ENCODE results near the gene NUDT3. TPM values are rescaled to one million over a fixed set of nuclear protein-coding genes. Genes with fewer than 3 reads are reported as not detected.

The NUDT3 gene
- total and polyA plus RNA-seq, 2 experiments from 2014 or later: 12.1 to 31.1 TPM

GRCh38 chr6:34315780-34316179 is 76.7 kb downstream of the NUDT3 start:
- peaks cover 9% of the 10 kb centered on the region for H4K20me1 ChIP-seq (replicated peaks; ENCODE audit: insufficient read depth)
- no peak overlapping the region for H3K4me3 ChIP-seq
- no peaks in the 10 kb centered on the region for H3K9me2 ChIP-seq (ENCODE audit: insufficient read depth)
- no peak overlapping the region for H3K4me3 Mint-ChIP-seq
- H3K36me3 Mint-ChIP-seq (ENCODE audit: low read depth): no peaks in the 10 kb centered on the region
- no peaks in the 10 kb centered on the region; the same call in 1 of the 2 replicates for H3F3A ChIP-seq (replicated peaks; ENCODE audit: low read depth)
- peaks cover 29% of the 10 kb centered on the region for H3K4me1 Mint-ChIP-seq
- H3K27me3 Mint-ChIP-seq (ENCODE audit: insufficient read depth, low read depth, poor library complexity): peaks cover 7% of the 10 kb centered on the region
- no peak overlapping the region for H3K4me2 ChIP-seq
- H3K4me1 ChIP-seq (ENCODE audit: insufficient read depth): peaks cover 27% of the 10 kb centered on the region
- no peak overlapping the region for H3K27ac ChIP-seq (ENCODE audit: low read depth)
- ATAC-seq (no peak), DNase-seq (ENCODE audit: low spot score) (no peak)
- no peaks in the 10 kb centered on the region for H3K9me3 Mint-ChIP-seq
- H3K27ac Mint-ChIP-seq: no peak overlapping the region
- H3K79me2 ChIP-seq (replicated peaks; ENCODE audit: insufficient read depth): peaks cover 51% of the 10 kb centered on the region
- H3K36me3 ChIP-seq (ENCODE audit: insufficient read depth): no peaks in the 10 kb centered on the region
- TF ChIP-seq POLR2AphosphoS5 (IDR thresholded peaks at IDR 0.05; ENCODE audit: low read depth) (no peak), EZH2phosphoT487 (IDR thresholded peaks at IDR 0.05; ENCODE audit: unreplicated experiment) (no peak), CTCF (conservative IDR thresholded peaks at IDR 0.05; ENCODE audit: low read depth in 2 of 2) (no peak), ZNF331 (CRISPR knock-in tag; IDR thresholded peaks at IDR 0.05; ENCODE audit: low read depth) (no peak), STAT1 (IDR thresholded peaks at IDR 0.05; ENCODE audit: unreplicated experiment) (no peak), NANOG (IDR thresholded peaks at IDR 0.05; ENCODE audit: borderline replicate concordance) (no peak), CREB1 (CRISPR knock-in tag; IDR thresholded peaks at IDR 0.05; ENCODE audit: low read depth) (no peak), EZH2 (IDR thresholded peaks at IDR 0.05; ENCODE audit: low read depth, unreplicated experiment) (no peak), ETS1 (IDR thresholded peaks at IDR 0.05) (no peak), JUNB (IDR thresholded peaks at IDR 0.05; ENCODE audit: unreplicated experiment) (no peak), ZNF114 (CRISPR knock-in tag; IDR thresholded peaks at IDR 0.05) (no peak)
- TF ChIP-seq, protein P1, sequence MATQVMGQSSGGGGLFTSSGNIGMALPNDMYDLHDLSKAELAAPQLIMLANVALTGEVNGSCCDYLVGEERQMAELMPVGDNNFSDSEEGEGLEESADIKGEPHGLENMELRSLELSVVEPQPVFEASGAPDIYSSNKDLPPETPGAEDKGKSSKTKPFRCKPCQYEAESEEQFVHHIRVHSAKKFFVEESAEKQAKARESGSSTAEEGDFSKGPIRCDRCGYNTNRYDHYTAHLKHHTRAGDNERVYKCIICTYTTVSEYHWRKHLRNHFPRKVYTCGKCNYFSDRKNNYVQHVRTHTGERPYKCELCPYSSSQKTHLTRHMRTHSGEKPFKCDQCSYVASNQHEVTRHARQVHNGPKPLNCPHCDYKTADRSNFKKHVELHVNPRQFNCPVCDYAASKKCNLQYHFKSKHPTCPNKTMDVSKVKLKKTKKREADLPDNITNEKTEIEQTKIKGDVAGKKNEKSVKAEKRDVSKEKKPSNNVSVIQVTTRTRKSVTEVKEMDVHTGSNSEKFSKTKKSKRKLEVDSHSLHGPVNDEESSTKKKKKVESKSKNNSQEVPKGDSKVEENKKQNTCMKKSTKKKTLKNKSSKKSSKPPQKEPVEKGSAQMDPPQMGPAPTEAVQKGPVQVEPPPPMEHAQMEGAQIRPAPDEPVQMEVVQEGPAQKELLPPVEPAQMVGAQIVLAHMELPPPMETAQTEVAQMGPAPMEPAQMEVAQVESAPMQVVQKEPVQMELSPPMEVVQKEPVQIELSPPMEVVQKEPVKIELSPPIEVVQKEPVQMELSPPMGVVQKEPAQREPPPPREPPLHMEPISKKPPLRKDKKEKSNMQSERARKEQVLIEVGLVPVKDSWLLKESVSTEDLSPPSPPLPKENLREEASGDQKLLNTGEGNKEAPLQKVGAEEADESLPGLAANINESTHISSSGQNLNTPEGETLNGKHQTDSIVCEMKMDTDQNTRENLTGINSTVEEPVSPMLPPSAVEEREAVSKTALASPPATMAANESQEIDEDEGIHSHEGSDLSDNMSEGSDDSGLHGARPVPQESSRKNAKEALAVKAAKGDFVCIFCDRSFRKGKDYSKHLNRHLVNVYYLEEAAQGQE (IDR thresholded peaks at IDR 0.05; ENCODE audit: unreplicated experiment): no peak
- TF ChIP-seq, protein P2, sequence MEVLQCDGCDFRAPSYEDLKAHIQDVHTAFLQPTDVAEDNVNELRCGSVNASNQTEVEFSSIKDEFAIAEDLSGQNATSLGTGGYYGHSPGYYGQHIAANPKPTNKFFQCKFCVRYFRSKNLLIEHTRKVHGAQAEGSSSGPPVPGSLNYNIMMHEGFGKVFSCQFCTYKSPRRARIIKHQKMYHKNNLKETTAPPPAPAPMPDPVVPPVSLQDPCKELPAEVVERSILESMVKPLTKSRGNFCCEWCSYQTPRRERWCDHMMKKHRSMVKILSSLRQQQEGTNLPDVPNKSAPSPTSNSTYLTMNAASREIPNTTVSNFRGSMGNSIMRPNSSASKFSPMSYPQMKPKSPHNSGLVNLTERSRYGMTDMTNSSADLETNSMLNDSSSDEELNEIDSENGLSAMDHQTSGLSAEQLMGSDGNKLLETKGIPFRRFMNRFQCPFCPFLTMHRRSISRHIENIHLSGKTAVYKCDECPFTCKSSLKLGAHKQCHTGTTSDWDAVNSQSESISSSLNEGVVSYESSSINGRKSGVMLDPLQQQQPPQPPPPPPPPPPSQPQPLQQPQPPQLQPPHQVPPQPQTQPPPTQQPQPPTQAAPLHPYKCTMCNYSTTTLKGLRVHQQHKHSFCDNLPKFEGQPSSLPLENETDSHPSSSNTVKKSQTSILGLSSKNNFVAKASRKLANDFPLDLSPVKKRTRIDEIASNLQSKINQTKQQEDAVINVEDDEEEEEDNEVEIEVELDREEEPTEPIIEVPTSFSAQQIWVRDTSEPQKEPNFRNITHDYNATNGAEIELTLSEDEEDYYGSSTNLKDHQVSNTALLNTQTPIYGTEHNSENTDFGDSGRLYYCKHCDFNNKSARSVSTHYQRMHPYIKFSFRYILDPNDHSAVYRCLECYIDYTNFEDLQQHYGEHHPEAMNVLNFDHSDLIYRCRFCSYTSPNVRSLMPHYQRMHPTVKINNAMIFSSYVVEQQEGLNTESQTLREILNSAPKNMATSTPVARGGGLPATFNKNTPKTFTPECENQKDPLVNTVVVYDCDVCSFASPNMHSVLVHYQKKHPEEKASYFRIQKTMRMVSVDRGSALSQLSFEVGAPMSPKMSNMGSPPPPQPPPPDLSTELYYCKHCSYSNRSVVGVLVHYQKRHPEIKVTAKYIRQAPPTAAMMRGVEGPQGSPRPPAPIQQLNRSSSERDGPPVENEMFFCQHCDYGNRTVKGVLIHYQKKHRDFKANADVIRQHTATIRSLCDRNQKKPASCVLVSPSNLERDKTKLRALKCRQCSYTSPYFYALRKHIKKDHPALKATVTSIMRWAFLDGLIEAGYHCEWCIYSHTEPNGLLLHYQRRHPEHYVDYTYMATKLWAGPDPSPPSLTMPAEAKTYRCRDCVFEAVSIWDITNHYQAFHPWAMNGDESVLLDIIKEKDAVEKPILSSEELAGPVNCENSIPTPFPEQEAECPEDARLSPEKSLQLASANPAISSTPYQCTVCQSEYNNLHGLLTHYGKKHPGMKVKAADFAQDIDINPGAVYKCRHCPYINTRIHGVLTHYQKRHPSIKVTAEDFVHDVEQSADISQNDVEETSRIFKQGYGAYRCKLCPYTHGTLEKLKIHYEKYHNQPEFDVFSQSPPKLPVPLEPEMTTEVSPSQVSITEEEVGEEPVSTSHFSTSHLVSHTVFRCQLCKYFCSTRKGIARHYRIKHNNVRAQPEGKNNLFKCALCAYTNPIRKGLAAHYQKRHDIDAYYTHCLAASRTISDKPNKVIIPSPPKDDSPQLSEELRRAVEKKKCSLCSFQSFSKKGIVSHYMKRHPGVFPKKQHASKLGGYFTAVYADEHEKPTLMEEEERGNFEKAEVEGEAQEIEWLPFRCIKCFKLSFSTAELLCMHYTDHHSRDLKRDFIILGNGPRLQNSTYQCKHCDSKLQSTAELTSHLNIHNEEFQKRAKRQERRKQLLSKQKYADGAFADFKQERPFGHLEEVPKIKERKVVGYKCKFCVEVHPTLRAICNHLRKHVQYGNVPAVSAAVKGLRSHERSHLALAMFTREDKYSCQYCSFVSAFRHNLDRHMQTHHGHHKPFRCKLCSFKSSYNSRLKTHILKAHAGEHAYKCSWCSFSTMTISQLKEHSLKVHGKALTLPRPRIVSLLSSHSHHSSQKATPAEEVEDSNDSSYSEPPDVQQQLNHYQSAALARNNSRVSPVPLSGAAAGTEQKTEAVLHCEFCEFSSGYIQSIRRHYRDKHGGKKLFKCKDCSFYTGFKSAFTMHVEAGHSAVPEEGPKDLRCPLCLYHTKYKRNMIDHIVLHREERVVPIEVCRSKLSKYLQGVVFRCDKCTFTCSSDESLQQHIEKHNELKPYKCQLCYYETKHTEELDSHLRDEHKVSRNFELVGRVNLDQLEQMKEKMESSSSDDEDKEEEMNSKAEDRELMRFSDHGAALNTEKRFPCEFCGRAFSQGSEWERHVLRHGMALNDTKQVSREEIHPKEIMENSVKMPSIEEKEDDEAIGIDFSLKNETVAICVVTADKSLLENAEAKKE (CRISPR knock-in tag; IDR thresholded peaks at IDR 0.05): no peak
- no peak overlapping the region for H2AFZ ChIP-seq
- no peaks in the 10 kb centered on the region for H3K27me3 ChIP-seq (ENCODE audit: insufficient read depth)
